Measurements from ENCODE around the gene USP7.
A peak's percentile ranks its signal among the peaks of the same experiment; 100 is the strongest.

The USP7 gene

DNA sequence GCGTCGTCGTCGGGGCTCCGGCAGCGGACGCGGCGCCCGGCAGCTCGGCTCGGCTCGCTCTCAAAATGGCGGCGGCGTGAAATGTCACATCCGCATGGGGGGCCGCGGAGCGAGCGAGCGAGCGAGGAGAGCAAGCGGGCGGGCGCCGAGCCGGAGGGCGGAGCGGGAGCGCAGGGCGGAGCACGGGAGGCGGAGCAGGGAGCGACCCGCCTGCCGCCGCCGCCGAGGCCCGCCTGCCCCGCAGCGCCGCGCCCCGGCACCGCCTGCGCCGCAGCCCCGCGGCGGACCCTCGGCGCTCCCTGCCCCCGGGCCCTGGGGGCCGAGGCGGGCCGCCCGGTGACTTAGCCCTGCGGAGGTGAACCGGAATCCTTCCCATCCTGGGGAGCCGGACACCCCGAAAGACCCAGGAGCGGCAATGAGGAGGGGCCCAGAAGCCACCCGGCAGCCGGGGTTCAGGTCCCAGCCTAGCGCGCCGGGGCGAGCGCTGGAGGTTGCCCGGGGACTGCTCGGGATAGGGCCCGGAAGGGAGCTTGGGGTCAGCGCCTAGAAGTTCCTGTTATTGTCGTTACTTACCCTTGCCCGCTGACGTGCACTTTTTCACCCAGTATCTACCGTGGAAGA, at the start of gene USP7:
Gene USP7 (minus strand): TSS at position 86 of the 621 bp plus-strand sequence. CDS start 621 bp downstream, outside the sequence.
- H3K4me3 ChIP-seq (ENCODE audit: low read depth, low read length): peak within 1 kb of the TSS; percentile 77
- TF ChIP-seq, protein P1, sequence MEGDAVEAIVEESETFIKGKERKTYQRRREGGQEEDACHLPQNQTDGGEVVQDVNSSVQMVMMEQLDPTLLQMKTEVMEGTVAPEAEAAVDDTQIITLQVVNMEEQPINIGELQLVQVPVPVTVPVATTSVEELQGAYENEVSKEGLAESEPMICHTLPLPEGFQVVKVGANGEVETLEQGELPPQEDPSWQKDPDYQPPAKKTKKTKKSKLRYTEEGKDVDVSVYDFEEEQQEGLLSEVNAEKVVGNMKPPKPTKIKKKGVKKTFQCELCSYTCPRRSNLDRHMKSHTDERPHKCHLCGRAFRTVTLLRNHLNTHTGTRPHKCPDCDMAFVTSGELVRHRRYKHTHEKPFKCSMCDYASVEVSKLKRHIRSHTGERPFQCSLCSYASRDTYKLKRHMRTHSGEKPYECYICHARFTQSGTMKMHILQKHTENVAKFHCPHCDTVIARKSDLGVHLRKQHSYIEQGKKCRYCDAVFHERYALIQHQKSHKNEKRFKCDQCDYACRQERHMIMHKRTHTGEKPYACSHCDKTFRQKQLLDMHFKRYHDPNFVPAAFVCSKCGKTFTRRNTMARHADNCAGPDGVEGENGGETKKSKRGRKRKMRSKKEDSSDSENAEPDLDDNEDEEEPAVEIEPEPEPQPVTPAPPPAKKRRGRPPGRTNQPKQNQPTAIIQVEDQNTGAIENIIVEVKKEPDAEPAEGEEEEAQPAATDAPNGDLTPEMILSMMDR (IDR thresholded peaks at IDR 0.05; ENCODE audit: insufficient read depth, low read depth, low read length, missing control alignments): no peak
- peak; percentile 96 for DNase-seq (ENCODE audit: low read depth)

DNA sequence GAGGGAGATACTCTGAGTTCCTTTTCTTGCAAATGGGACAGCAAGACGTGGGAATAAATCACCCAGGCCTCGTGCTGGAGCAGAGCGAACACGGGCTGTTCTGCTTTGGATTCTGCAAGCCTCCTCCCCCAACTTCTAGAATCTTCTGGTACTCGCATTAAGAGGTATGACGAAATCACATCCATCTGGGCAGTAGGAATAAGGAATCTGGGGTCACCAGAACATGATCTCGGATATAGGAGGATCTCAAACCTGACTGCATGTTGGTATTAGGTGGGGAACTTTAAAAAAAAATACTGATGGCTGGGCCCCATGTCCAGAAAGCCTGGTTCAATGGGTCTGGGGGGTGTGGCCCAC, 49.8 kb upstream of the USP7 start:
- H3K4me3 ChIP-seq (ENCODE audit: low read depth, low read length): no peak overlapping the region
- DNase-seq (ENCODE audit: low read depth): no peak
- TF ChIP-seq, protein P1 (IDR thresholded peaks at IDR 0.05; ENCODE audit: insufficient read depth, low read depth, low read length, missing control alignments): no peak

DNA sequence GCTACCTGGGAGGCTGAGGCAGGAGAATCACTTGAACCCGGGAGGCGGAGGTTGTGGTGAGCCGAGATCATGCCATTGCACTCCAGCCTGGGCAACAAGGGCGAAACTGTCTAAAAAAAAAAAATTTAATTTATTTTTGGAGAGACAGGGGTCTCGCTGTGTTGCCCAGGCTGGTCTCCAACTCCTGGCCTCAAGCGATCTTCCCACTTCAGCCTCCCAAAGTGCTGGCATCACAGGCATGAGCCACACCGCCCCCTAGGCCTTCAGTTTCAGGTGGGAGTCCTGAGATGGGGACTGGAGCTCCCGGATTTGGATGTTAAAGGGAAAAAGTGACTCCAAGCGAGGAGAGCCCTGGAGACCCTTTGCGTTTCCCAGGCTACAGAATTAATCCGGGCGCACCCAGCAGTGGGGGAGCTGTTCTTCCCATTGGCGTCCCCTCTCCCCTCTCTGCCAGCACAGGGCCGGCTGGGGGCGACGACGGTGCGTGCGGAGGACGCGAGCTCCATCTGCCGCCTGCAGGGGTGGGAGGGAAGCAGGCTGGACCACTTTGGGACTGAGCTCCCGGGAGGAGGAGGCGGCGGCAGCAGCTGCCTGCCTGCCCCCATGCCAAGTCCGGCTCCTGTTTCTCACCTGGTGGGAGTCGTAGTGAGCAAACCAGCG, 49.3 kb upstream of the USP7 start:
- TF ChIP-seq, protein P1 (IDR thresholded peaks at IDR 0.05; ENCODE audit: insufficient read depth, low read depth, low read length, missing control alignments): no peak
- no peak for DNase-seq (ENCODE audit: low read depth)
- no peak overlapping the region for H3K4me3 ChIP-seq (ENCODE audit: low read depth, low read length)

DNA sequence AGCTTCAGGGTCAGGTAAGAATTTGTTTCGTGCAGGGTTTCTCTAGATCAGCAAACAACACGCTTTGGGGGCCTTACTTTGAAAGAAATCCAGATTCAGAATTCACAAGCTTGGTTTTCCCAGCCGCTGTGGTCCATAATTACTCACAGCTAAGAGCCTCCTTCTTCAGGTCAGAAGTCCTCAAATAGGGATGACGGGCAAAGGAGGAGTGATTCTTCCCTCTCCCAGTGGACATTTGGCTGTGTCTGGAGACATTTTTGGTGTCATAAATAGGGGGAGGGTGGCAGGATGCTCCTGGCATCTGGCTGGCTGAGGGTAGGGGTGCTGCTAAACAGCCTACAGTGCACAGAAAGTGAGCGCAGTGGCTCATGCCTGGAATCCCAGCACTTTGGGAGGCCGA, 48.6 kb upstream of the USP7 start:
- no peak for DNase-seq (ENCODE audit: low read depth)
- TF ChIP-seq, protein P1 (IDR thresholded peaks at IDR 0.05; ENCODE audit: insufficient read depth, low read depth, low read length, missing control alignments): no peak
- H3K4me3 ChIP-seq (ENCODE audit: low read depth, low read length): no peak overlapping the region

DNA sequence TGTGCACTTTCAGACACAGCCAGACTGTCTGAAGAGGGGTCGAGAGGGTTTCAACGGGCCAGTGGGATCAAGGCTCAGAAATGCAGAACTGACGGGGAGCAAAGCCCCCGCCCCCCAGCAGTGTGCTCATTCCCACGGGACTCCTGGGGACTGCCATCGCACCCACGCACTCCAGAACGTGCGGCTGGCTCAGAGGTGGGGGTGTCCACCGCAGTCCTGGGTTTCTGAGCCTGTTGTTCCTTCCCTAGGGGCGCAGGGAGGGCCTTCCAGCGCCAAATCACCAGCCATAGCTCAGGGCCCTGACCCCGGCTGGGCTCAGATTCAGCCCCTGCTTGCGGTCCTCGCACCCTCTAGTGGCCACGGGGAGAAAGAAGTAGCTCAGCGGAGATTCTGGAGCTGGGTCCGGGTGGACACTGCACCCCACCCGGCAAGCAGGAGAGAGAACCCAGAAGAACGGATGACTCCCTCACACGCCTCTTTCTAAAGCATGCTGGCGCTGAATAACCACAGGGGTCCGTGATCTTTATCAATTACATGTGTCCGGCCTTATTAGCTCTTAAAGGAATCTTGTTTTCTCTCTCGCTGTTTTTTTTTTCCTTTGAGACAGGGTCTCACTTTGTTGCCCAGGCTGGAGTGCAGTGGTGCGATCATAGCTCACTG, 45.0 kb upstream of the USP7 start:
- H3K4me3 ChIP-seq (ENCODE audit: low read depth, low read length): peak overlapping the region; percentile 26; the same call in 1 of the 2 replicates
- peak; percentile 83 for DNase-seq (ENCODE audit: low read depth)
- TF ChIP-seq, protein P1 (IDR thresholded peaks at IDR 0.05; ENCODE audit: insufficient read depth, low read depth, low read length, missing control alignments): peak; percentile 94

DNA sequence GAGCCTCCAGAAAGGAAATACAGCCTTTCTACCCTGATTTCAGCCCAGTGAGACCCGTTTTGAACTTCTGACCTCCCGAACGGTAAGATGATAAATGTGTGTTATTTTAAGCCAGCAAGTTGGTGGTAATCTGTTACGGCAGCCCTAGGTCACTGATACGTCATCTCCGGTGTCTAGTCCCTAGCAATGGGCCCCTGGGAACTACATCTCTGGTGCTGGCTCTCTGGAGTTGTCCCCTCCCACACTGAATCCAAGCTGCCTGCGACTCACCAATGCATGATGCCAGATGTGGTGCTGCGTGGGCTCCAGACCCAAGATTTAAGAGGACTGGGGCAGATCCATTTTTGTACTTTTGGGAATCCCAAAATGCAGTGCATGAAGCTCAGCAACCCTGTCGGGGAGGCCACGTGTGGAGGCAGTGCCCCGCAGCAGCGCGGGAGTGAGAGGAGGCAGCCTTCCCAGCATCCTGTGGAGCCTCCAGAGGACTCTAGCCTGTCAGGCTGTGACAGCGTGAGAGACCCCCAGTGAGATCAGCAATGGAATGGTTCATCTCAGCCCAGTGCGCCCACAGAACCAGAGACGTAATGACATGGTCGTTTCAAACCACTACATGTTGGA, 43.6 kb upstream of the USP7 start:
- TF ChIP-seq, protein P1 (IDR thresholded peaks at IDR 0.05; ENCODE audit: insufficient read depth, low read depth, low read length, missing control alignments): no peak
- no peak for DNase-seq (ENCODE audit: low read depth)
- H3K4me3 ChIP-seq (ENCODE audit: low read depth, low read length): no peak overlapping the region
